C4-2B (cell line): Measurements from ENCODE around the gene INPP5F.
A peak's percentile ranks its signal among the peaks of the same experiment; 100 is the strongest.

ENCODE experiments used
- H3K27ac ChIP-seq: fragments of 450-650 bp; 2 replicates; pipeline ENCODE4 v1.5.1; 2017
- ZFX ChIP-seq: fragments of 450-650 bp; IDR thresholded peaks from 2 replicates; pipeline ENCODE4 v1.6.1; 2017
- TF ChIP-seq, protein P1 (sequence below): fragments of 450-650 bp; conservative IDR thresholded peaks from 2 replicates; pipeline ENCODE4 v1.5.1; 2017; ENCODE audit warnings: mild to moderate bottlenecking

The INPP5F gene

DNA sequence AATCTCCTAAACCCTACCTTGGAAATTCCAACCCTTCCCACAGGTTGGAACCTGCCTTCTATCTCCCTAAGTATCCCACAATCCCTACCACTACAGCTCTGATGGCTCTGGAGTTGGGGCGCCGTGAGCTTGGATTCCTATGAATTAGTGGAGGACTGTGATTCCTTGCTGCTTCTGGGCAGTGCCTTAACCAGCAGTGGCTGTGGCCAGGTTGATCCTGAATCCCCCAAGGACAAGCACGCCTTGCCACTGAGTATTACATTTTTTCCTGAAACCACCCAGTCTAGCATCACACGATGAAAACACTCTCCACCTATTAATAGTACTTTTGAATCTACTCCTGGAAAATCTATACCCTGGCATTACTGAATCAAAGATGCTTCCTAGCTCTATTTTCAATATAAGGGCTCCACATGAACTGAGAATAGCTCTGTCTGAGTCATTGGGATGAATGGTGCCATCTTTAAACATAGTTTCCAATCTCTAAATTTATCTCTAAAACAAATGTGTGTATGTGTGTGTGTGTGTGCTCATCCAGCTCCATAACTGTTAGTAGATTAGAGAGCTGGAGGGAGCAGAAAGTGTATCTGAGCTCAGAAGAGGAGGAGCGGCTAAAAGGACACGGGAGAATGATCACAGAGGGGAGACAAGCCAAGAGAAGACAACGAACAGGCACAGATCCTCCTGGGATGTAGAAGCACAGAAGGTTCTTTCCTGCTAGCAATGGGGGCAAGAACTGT lies 11.9 kb upstream of the INPP5F start:
- no peak overlapping the region for H3K27ac ChIP-seq
- no peak for TF ChIP-seq ZFX
- TF ChIP-seq, protein P1, sequence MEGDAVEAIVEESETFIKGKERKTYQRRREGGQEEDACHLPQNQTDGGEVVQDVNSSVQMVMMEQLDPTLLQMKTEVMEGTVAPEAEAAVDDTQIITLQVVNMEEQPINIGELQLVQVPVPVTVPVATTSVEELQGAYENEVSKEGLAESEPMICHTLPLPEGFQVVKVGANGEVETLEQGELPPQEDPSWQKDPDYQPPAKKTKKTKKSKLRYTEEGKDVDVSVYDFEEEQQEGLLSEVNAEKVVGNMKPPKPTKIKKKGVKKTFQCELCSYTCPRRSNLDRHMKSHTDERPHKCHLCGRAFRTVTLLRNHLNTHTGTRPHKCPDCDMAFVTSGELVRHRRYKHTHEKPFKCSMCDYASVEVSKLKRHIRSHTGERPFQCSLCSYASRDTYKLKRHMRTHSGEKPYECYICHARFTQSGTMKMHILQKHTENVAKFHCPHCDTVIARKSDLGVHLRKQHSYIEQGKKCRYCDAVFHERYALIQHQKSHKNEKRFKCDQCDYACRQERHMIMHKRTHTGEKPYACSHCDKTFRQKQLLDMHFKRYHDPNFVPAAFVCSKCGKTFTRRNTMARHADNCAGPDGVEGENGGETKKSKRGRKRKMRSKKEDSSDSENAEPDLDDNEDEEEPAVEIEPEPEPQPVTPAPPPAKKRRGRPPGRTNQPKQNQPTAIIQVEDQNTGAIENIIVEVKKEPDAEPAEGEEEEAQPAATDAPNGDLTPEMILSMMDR = no peak

- H3K27ac ChIP-seq = no peak overlapping the region
- TF ChIP-seq, protein P1 = no peak
- TF ChIP-seq ZFX = no peak
These were observed 11.4 kb upstream of the INPP5F start for GRCh38 chr10:119714484-119714816.

DNA sequence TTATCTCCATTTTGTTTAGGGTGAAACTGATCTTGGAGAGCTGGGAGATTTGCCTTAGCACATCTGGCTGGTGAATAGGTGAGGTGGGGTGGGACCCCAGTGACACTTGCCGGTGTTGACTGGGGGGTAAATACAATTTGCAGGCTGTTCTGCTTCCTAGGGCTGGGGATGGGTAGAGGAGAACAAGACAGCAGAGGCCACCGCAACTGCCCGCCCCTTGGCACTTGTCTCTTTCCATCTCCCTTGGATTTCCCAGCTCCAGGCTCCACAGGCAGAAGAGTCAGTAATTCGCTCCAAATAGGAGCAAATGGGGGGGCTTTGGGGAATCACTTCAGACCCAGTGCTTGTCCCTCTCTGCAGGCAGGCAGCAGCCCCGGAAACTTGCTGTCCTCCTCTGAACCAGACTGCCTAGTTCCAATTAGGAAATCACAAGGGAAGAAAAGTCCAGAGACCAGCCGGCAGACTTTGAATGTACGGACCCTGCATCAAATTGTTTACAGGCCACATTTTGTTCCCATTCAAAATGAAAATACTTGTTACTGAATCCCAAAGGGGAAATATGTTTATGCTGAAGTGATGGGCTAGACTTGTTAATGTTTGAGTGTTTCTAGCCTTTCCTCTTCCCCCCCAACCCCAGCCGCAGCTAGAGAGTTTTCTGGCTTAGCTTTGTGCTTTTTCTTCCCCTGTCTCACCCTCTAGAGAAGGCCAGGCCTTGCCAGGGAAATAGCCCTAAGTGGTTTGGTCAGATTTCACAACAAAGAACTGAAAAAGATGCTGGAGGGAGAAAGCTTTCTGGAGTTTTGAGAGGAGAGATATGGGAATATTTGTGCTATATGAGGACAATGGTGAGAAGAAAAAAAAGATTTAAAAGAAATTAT lies 10.0 kb upstream of the INPP5F start:
- no peak overlapping the region for H3K27ac ChIP-seq
- no peak for TF ChIP-seq ZFX
- TF ChIP-seq, protein P1 = no peak

DNA sequence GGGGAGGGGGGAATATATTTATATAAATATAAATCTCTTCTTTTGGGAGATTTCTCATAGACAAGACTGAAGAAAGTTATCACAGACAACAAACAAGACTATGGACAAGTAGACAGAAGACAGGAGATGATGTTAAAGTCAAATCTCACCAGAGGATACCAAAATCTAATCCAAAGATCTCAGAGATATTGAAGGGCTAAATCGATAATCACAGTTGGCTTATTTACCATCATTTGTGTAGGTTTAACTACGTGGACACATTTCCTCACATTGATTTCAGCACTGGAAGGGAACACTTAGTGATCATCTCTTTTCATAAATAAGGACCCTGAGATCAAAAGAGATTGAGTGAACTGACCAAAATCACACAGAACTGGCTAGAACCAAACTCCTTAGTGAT lies 2.7 kb upstream of the INPP5F start:
- no peak overlapping the region for H3K27ac ChIP-seq
- TF ChIP-seq, protein P1 = no peak
- TF ChIP-seq ZFX = no peak

GRCh38 chr10:119723624-119724023 lies 2.2 kb upstream of the INPP5F start:
- H3K27ac ChIP-seq = no peak overlapping the region
- TF ChIP-seq ZFX = no peak
- TF ChIP-seq, protein P1 = no peak

- peak overlapping the region; percentile 79 for H3K27ac ChIP-seq
- TF ChIP-seq, protein P1 = no peak
- no peak for TF ChIP-seq ZFX
These were observed 995 bp upstream of the INPP5F start for GRCh38 chr10:119724593-119725516.
